K562 (cell line): ENCODE measurements around the gene SNAI1. TPM values are rescaled to one million over a fixed set of nuclear protein-coding genes. Genes with fewer than 3 reads are reported as not detected.
"Not testable (repeated sequence)": the region's sequence is repeated elsewhere in the genome, so short reads cannot be mapped to it uniquely, and the experiment has no call there.

Source experiments
- ATAC-seq: fragments of 200-7000 bp; cut with Tn5 transposase; 3 replicates; pipeline ENCODE4 v1.9.1; 2020; ENCODE audit warnings: moderate library complexity
- BruUV-seq: library from RNA; stranded (reverse); fragments of 400-500 nt; replicated peaks from 2 replicates; lab custom pipeline; 2021; lab: Mats Ljungman, UMichigan
- CTCF ChIA-PET: fragments of 300-600 bp; formaldehyde crosslinking; extraction: SDS; loops from one replicate; lab custom pipeline; 2021; ENCODE audit warnings: low intra/inter-chr PET ratio; lab: Yijun Ruan, JAX
- POLR2A ChIA-PET: fragments of 300-600, 350-650 bp; sonication (Branson Sonifier 250); formaldehyde crosslinking; extraction: SDS; loops from one replicate; lab custom pipeline; 2021; ENCODE audit warnings: antibody characterized with exemption, inconsistent platforms; lab: Yijun Ruan, JAX
- DNase-seq, 4 experiments: peaks; one replicate each; pipeline versions ENCODE4 v3.0.0 to v3.0.0-alpha.2; 2011 to 2018; ENCODE audit warnings: low spot score in 3 of 4, mixed read lengths in 3 of 4; ENCODE audit errors: extremely low read depth in 1 of 4
- FAIRE-seq: peaks from 2 replicates; lab custom pipeline; 2011; peaks lifted over from hg19 to GRCh38; lab: Jason Lieb, UNC
- H2AFZ ChIP-seq: 2 replicates; pipeline ENCODE4 v1.6.0; 2011; ENCODE audit warnings: low read depth, low read length, control low read depth, inconsistent platforms
- H3K27ac ChIP-seq: fragments of 200-600 bp; 3 replicates; pipeline ENCODE4 v1.8.0; 2011; ENCODE audit warnings: low read depth, mild to moderate bottlenecking, control low read depth, inconsistent platforms, low read length, moderate library complexity, mixed read lengths; ENCODE audit errors: extremely low read depth
- H3K27me3 ChIP-seq, 2 experiments: fragments of 300-600 bp in 1 of 2; 2 replicates in 1 of 2; 3 replicates in 1 of 2; pipeline versions ENCODE4 v1.6.0 to v1.8.0; 2011; ENCODE audit warnings: inconsistent platforms in 2 of 2, low read length in 2 of 2, mild to moderate bottlenecking in 1 of 2, mixed read lengths in 1 of 2, moderate library complexity in 1 of 2; ENCODE audit not compliant: control insufficient read depth in 2 of 2, insufficient read depth in 2 of 2
- H3K36me3 ChIP-seq: fragments of 300-600 bp; 3 replicates; pipeline ENCODE4 v1.8.0; 2011; ENCODE audit warnings: mild to moderate bottlenecking, low read length, inconsistent platforms; ENCODE audit not compliant: control insufficient read depth, insufficient read depth
- H3K4me1 ChIP-seq, 2 experiments: fragments of 200-600 bp in 1 of 2; replicated peaks in 1 of 2; 2 replicates in 1 of 2; 3 replicates in 1 of 2; pipeline versions ENCODE4 v1.5.1 to v1.8.0; 2011; ENCODE audit warnings: inconsistent platforms in 2 of 2, low read length in 2 of 2, mild to moderate bottlenecking in 1 of 2, mixed read lengths in 1 of 2, moderate library complexity in 1 of 2; ENCODE audit not compliant: control insufficient read depth in 2 of 2, insufficient read depth in 2 of 2
- H3K4me2 ChIP-seq: 2 replicates; pipeline ENCODE4 v1.6.1; 2011; ENCODE audit warnings: low read length, control low read depth, inconsistent platforms, mixed read lengths; ENCODE audit not compliant: insufficient read depth
- H3K4me3 ChIP-seq: fragments of 200-600 bp; sonication (generic), shearing (Covaris generic); 2 replicates; pipeline ENCODE4 v1.5.1; 2016; ENCODE audit warnings: control low read depth, inconsistent platforms
- H3K79me2 ChIP-seq: fragments of 200-600 bp; 3 replicates; pipeline ENCODE4 v1.8.0; 2011; ENCODE audit warnings: low read length, inconsistent platforms; ENCODE audit not compliant: control insufficient read depth, insufficient read depth
- H3K9ac ChIP-seq, 2 experiments: 2 replicates each; pipeline versions ENCODE4 v1.6.0 to v1.6.1; 2011; ENCODE audit warnings: low read depth in 2 of 2, low read length in 2 of 2, control low read depth in 1 of 2, inconsistent platforms in 1 of 2, mild to moderate bottlenecking in 1 of 2, mixed read lengths in 1 of 2; ENCODE audit not compliant: insufficient read depth in 1 of 2
- H3K9me1 ChIP-seq: one replicate; pipeline ENCODE4 v1.6.0; 2011; ENCODE audit warnings: inconsistent platforms, mild to moderate bottlenecking, low read length, moderate library complexity; ENCODE audit not compliant: control insufficient read depth, insufficient read depth
- H3K9me3 ChIP-seq: replicated peaks from 2 replicates; pipeline ENCODE4 v1.5.1; 2011; ENCODE audit warnings: low read depth, low read length, inconsistent platforms; ENCODE audit not compliant: control insufficient read depth, insufficient read depth
- H4K20me1 ChIP-seq: replicated peaks from 2 replicates; pipeline ENCODE4 v1.6.1; 2011; ENCODE audit warnings: low read length, inconsistent platforms, mixed read lengths; ENCODE audit not compliant: control insufficient read depth, insufficient read depth
- BCOR ChIP-seq: fragments of 450-650 bp; IDR thresholded peaks from 2 replicates; pipeline ENCODE4 v1.6.1; 2016
- FOSL1 ChIP-seq: fragments of 200-800 bp; sonication (Bioruptor generic); conservative IDR thresholded peaks from 2 replicates; pipeline ENCODE4 v1.6.1; 2016; ENCODE audit warnings: missing genetic modification characterization, missing compliant biosample characterization
- MBD2 ChIP-seq: sonication (generic); IDR thresholded peaks from 2 replicates; pipeline ENCODE4 v1.6.1; 2016; ENCODE audit warnings: low read depth, borderline replicate concordance
- SIRT6 ChIP-seq: IDR thresholded peaks from one replicate; pipeline ENCODE4 v1.6.1; 2012; ENCODE audit warnings: low read depth, mild to moderate bottlenecking, control low read depth, inconsistent platforms, low read length, moderate library complexity
- WGBS: fragments of 100-300 bp; shearing (Covaris generic); methylation state at CpG from one replicate; pipeline ENCODE4 v1.1.6; 2016; ENCODE audit warnings: low coverage, mixed read lengths; ENCODE audit not compliant: insufficient coverage; ENCODE audit errors: missing lambda C conversion rate; 5-methylcytosine and 5-hydroxymethylcytosine counted together
- in situ Hi-C: fragments of 300-500 bp; cut with MboI; formaldehyde crosslinking; loops from 4 replicates; pipeline ENCODE4 v1.15.0; 2018; ENCODE audit warnings: inconsistent platforms, mixed read lengths
- intact Hi-C: fragments of 100-400 bp; cut with micrococcal nuclease; formaldehyde crosslinking; loops from 2 replicates; pipeline ENCODE4 v1.14.2; 2022
- polyA plus RNA-seq, 8 experiments: library from polyadenylated mRNA; depleted of rRNA in 4 of 8; stranded (reverse) in 5 of 8; unstranded in 3 of 8; fragments of >200 nt; fragmentation: Nextera tagmentation in 2 of 8; fragmentation: Illumina TruSeq in 1 of 8; extraction: Ambion mirVana in 2 of 8; extraction: Trizol in 1 of 8; gene quantifications; 2 replicates each; pipeline versions ENCODE4 v1.2.1 to v1.2.3, GENCODE V29; 2011 to 2014; ENCODE audit warnings: inconsistent platforms in 1 of 8, missing spikeins in 1 of 8
- total RNA-seq, 7 experiments: library from RNA; depleted of rRNA in 6 of 7; stranded (reverse); fragments of >200 nt in 6 of 7; fragmentation: Illumina TruSeq in 2 of 7; extraction: Trizol in 2 of 7; gene quantifications; 2 replicates each; pipeline versions ENCODE4 v1.2.1 to v1.2.3, GENCODE V29; 2011 to 2021; ENCODE audit warnings: low replicate concordance in 1 of 7

Gene SNAI1
- total and polyA plus RNA-seq, 9 of the 15 experiments (the other 6 are each of a cell fraction or from before 2014, with no cell fraction given): 0.32 to 11.6 (median 2.0) TPM

- CTCF ChIA-PET: no interaction called here
- no peak overlapping the region for H3K4me2 ChIP-seq
- POLR2A ChIA-PET: interaction anchor here (0.9 to 1.5 kb wide), 3 partner anchors 14 to 120 kb away, joined by 3 to 6 read pairs (median 3); no protein-coding TSS in a partner anchor
- intact Hi-C loops: no loop called here
- H4K20me1 ChIP-seq: no peaks in the 10 kb centered on the region; the same call in 1 of the 2 replicates
- H3K36me3 ChIP-seq: peaks cover 87% of the 10 kb centered on the region
- H3K27me3 ChIP-seq: no peaks in the 10 kb centered on the region
- no TSS peak for BruUV-seq
- no peak overlapping the region for H3K4me3 ChIP-seq
- no peak overlapping the region for H3K9ac ChIP-seq
- no peaks in the 10 kb centered on the region for H3K79me2 ChIP-seq
- FAIRE-seq: no peak
- no peak overlapping the region for H2AFZ ChIP-seq
- H3K9me1 ChIP-seq: no peaks in the 10 kb centered on the region
- H3K4me1 ChIP-seq: no peaks in the 10 kb centered on the region
- TF ChIP-seq FOSL1 (peak; percentile 44), SIRT6 (no peak)
- TF ChIP-seq, all 486 proteins: peak for 1
- DNase-seq: no peak
- no peak for ATAC-seq
- H3K9me3 ChIP-seq: no peaks in the 10 kb centered on the region
- in situ Hi-C loops: no loop called here
- 89% methylated on average over 4 of the region's 4 CpGs for WGBS
- no peak overlapping the region for H3K27ac ChIP-seq
These were observed 31.6 kb upstream of the SNAI1 start for GRCh38 chr20:49951151-49951550.

GRCh38 chr20:49955167-49955566 lies 27.6 kb upstream of the SNAI1 start:
- no TSS peak for BruUV-seq
- TF ChIP-seq MBD2 (no peak), BCOR (no peak)
- no peak overlapping the region for H3K9ac ChIP-seq
- H3K27ac ChIP-seq: no peak overlapping the region
- H4K20me1 ChIP-seq: no peaks in the 10 kb centered on the region; the same call in 1 of the 2 replicates
- CTCF ChIA-PET: no interaction called here
- WGBS: 86% methylated on average over 3 of the region's 3 CpGs
- in situ Hi-C loops: no loop called here
- no peak overlapping the region for H2AFZ ChIP-seq
- H3K9me3 ChIP-seq: no peaks in the 10 kb centered on the region
- FAIRE-seq: no peak
- no peaks in the 10 kb centered on the region for H3K9me1 ChIP-seq
- intact Hi-C loops: no loop called here
- POLR2A ChIA-PET: interaction anchor here (0.6 to 0.7 kb wide), 2 partner anchors 10 to 907 kb away, joined by 3 read pairs; no protein-coding TSS in a partner anchor
- no peak overlapping the region for H3K4me2 ChIP-seq
- peaks cover 71% of the 10 kb centered on the region; the same call in 2 of the 3 replicates for H3K36me3 ChIP-seq
- H3K27me3 ChIP-seq: no peaks in the 10 kb centered on the region
- H3K4me1 ChIP-seq: no peaks in the 10 kb centered on the region
- DNase-seq: peak in 1 of 4 experiments; percentile 4
- ATAC-seq: no peak
- no peak overlapping the region for H3K4me3 ChIP-seq
- no peaks in the 10 kb centered on the region for H3K79me2 ChIP-seq

GRCh38 chr20:49955830-49956396 lies 26.9 kb upstream of the SNAI1 start:
- in situ Hi-C loops, H3K79me2 ChIP-seq, H2AFZ ChIP-seq, H3K4me2 ChIP-seq, H3K27me3 ChIP-seq, H3K27ac ChIP-seq, FAIRE-seq, H3K4me1 ChIP-seq, H4K20me1 ChIP-seq, H3K9me3 ChIP-seq, ATAC-seq, H3K9ac ChIP-seq, H3K4me3 ChIP-seq, DNase-seq, BruUV-seq, CTCF ChIA-PET, H3K9me1 ChIP-seq, intact Hi-C loops: not testable (repeated sequence)
- POLR2A ChIA-PET: interaction anchor here (0.6 kb wide), 1 partner anchor 906 kb away, joined by 3 read pairs; no protein-coding TSS in a partner anchor
- 93% methylated on average over 12 of the region's 12 CpGs for WGBS
- H3K36me3 ChIP-seq: peaks cover 64% of the 10 kb centered on the region; the same call in 2 of the 3 replicates
